DND-41 (cell line): Measurements from ENCODE around the gene ITM2C.

Experiments used
- ATAC-seq: fragments of 200-7000 bp; cut with Tn5 transposase; 3 replicates; pipeline ENCODE4 v1.9.1; 2021; ENCODE audit warnings: low read depth; ENCODE audit not compliant: insufficient read depth
- DNase-seq: peaks from one replicate; pipeline ENCODE4 v3.0.0-alpha.2; 2020
- H2AFZ ChIP-seq: 2 replicates; pipeline ENCODE4 v1.6.0; 2012; ENCODE audit warnings: low read depth, low read length
- H3K27ac ChIP-seq: 2 replicates; pipeline ENCODE4 v1.5.1; 2012; ENCODE audit warnings: low read length, inconsistent platforms
- H3K27me3 ChIP-seq: fragments of 200-600 bp; sonication (generic); 2 replicates; pipeline ENCODE4 v1.6.0; 2012; ENCODE audit warnings: low read length, mild to moderate bottlenecking, inconsistent platforms; ENCODE audit not compliant: insufficient read depth, poor library complexity
- H3K36me3 ChIP-seq: 2 replicates; pipeline ENCODE4 v1.5.1; 2012; ENCODE audit warnings: low read length, inconsistent platforms; ENCODE audit not compliant: insufficient read depth
- H3K4me1 ChIP-seq: 2 replicates; pipeline ENCODE4 v1.5.1; 2012; ENCODE audit warnings: mild to moderate bottlenecking, low read length; ENCODE audit not compliant: insufficient read depth
- H3K4me2 ChIP-seq: 2 replicates; pipeline ENCODE4 v1.6.0; 2012; ENCODE audit warnings: mild to moderate bottlenecking, moderate library complexity, low read length, inconsistent platforms; ENCODE audit not compliant: insufficient read depth
- H3K4me3 ChIP-seq, 2 experiments: fragments of 200-600 bp in 1 of 2; shearing (Covaris generic) in 1 of 2; 2 replicates each; pipeline ENCODE4 v1.5.1; 2012 to 2016; ENCODE audit warnings: inconsistent platforms in 2 of 2, low read length in 2 of 2, mild to moderate bottlenecking in 2 of 2, low read depth in 1 of 2, moderate library complexity in 1 of 2
- H3K79me2 ChIP-seq: 2 replicates; pipeline ENCODE4 v1.6.0; 2012; ENCODE audit warnings: low read length, inconsistent platforms; ENCODE audit not compliant: insufficient read depth
- H3K9ac ChIP-seq: 2 replicates; pipeline ENCODE4 v1.6.0; 2012; ENCODE audit warnings: low read depth, mild to moderate bottlenecking, inconsistent platforms, low read length, moderate library complexity
- H3K9me3 ChIP-seq: 2 replicates; pipeline ENCODE4 v1.5.1; 2012; ENCODE audit warnings: low read length, moderate library complexity, mild to moderate bottlenecking, inconsistent platforms; ENCODE audit not compliant: insufficient read depth, severe bottlenecking
- H4K20me1 ChIP-seq: 2 replicates; pipeline ENCODE4 v1.6.0; 2012; ENCODE audit warnings: low read length; ENCODE audit not compliant: insufficient read depth
- CTCF ChIP-seq: IDR thresholded peaks from 2 replicates; pipeline ENCODE4 v1.5.1; 2012; ENCODE audit warnings: borderline replicate concordance, low read length, moderate library complexity, mild to moderate bottlenecking; ENCODE audit not compliant: poor library complexity, severe bottlenecking; ENCODE audit errors: extremely low read depth
- EZH2 ChIP-seq: IDR thresholded peaks from 3 replicates; pipeline ENCODE4 v1.6.1; 2012; ENCODE audit warnings: borderline replicate concordance, low read depth, mild to moderate bottlenecking, moderate library complexity, low read length, inconsistent platforms; ENCODE audit not compliant: severe bottlenecking

The ITM2C gene

DNA sequence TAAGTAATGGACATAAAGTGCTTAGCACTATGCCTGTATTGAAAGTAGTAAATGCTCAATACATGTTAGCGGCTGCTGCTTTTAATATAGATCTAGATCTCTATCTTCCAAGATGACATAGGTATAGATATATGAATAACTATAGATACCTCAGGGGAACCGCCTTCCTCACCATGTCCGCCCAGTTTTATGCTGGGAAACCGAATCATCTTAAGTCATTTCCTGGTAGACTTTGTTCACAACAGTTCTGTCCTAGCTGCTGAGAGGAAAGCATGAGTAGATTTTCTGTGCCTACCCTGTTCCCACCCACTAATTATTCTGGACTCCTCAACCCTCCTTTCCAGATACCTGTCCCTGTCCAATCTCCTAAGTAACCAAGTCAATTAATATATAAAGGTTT lies 21.6 kb upstream of the ITM2C start:
- no peaks in the 10 kb centered on the region for H3K36me3 ChIP-seq
- H3K4me3 ChIP-seq, result no peak overlapping the region
- H4K20me1 ChIP-seq, result no peaks in the 10 kb centered on the region
- H3K4me1 ChIP-seq, result no peaks in the 10 kb centered on the region
- no peak for TF ChIP-seq CTCF
- TF ChIP-seq EZH2, result no peak
- H3K4me2 ChIP-seq, result no peak overlapping the region
- H3K27ac ChIP-seq, result no peak overlapping the region
- DNase-seq, result no peak
- ATAC-seq, result no peak
- no peak overlapping the region for H3K9ac ChIP-seq
- no peaks in the 10 kb centered on the region for H3K9me3 ChIP-seq
- H3K79me2 ChIP-seq, result no peaks in the 10 kb centered on the region
- H2AFZ ChIP-seq, result no peak overlapping the region
- peaks cover 3% of the 10 kb centered on the region for H3K27me3 ChIP-seq

GRCh38 chr2:230846360-230846759 lies 18.4 kb upstream of the ITM2C start:
- ATAC-seq, result no peak
- no peaks in the 10 kb centered on the region for H3K4me1 ChIP-seq

DNA sequence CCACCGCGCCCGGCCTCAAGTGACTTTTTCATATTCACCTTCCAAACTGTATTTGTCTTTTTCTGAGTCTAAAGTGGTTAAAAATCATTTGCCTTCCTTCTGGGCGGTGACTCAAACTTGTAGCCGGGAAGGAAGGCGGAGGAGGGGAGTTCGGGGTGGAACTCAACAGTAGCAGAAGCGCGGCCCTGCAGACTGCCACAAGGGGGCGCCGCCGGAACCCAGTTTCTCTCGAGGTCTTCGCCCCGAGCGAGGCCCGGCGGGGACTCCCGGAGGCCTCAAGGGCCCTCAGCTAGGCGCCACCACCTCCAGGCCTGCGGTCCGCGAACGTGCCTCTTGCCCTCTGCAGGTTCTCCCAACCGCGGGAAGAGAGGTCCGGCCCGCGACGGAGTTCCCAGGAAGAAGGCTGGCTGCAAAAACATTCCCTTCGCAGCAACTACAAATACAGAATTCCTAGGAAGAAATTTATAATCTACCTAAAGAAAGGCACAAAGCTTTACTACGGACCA lies 16.8 kb upstream of the ITM2C start:
- Histone ChIP-seq H3K9me3 (no peaks in the 10 kb centered on the region), H3K9ac (no peak overlapping the region), H4K20me1 (no peaks in the 10 kb centered on the region), H3K36me3 (no peaks in the 10 kb centered on the region), H3K79me2 (no peaks in the 10 kb centered on the region), H3K4me1 (no peaks in the 10 kb centered on the region), H2AFZ (no peak overlapping the region), H3K27me3 (peaks cover 5% of the 10 kb centered on the region), H3K27ac (no peak overlapping the region), H3K4me2 (no peak overlapping the region), H3K4me3 (no peak overlapping the region)
- ATAC-seq (peak; percentile 83), DNase-seq (peak; percentile 69)
- TF ChIP-seq EZH2 (no peak), CTCF (peak; percentile 65)

More at GRCh38 chr2:230846360-230846759, 18.4 kb upstream of the ITM2C start:
- Histone ChIP-seq H3K27me3 (no peaks in the 10 kb centered on the region), H3K79me2 (no peaks in the 10 kb centered on the region), H2AFZ (no peak overlapping the region), H3K9ac (no peak overlapping the region), H3K36me3 (no peaks in the 10 kb centered on the region), H3K27ac (no peak overlapping the region), H3K4me3 (no peak overlapping the region), H3K9me3 (no peaks in the 10 kb centered on the region), H3K4me2 (no peak overlapping the region), H4K20me1 (no peaks in the 10 kb centered on the region)
- no peak for DNase-seq
- TF ChIP-seq CTCF (no peak), EZH2 (no peak)
